Activated B cell treated with CpG ODN at 0.5 μM for 24 hours (primary cell): ENCODE measurements around the gene PRKCE. TPM values are rescaled to one million over a fixed set of nuclear protein-coding genes. Genes with fewer than 3 reads are reported as not detected.

Source experiments
- ATAC-seq: fragments of 200-7000 bp; cut with Tn5 transposase; one replicate; pipeline ENCODE4 v1.10.0; 2021; ENCODE audit warnings: low read depth, mild to moderate bottlenecking, moderate library complexity
- CTCF ChIA-PET: fragments of 350-600 bp; sonication (Branson Sonifier 250); formaldehyde crosslinking; loops from one replicate; lab custom pipeline; 2021; ENCODE audit warnings: antibody characterized with exemption; lab: Charles Lee
- POLR2A ChIA-PET: fragments of 350-600 bp; sonication (Branson Sonifier 250); formaldehyde crosslinking; loops from one replicate; lab custom pipeline; 2021; ENCODE audit warnings: antibody characterized with exemption; lab: Charles Lee
- DNase-seq: peaks from one replicate; pipeline ENCODE4 v3.0.0; 2022
- H3K27ac Mint-ChIP-seq: one replicate; pipeline ENCODE4 v1.8.0; 2020; ENCODE audit warnings: mixed read lengths
- H3K27me3 Mint-ChIP-seq: one replicate; pipeline ENCODE4 v1.8.0; 2021; ENCODE audit warnings: mixed read lengths
- H3K36me3 Mint-ChIP-seq: one replicate; pipeline ENCODE4 v1.8.0; 2021; ENCODE audit warnings: low read depth, mixed read lengths
- H3K4me1 Mint-ChIP-seq: one replicate; pipeline ENCODE4 v1.8.0; 2021; ENCODE audit warnings: mixed read lengths
- H3K4me3 Mint-ChIP-seq: one replicate; pipeline ENCODE4 v1.8.0; 2020; ENCODE audit warnings: mild to moderate bottlenecking, mixed read lengths
- H3K9me3 Mint-ChIP-seq: one replicate; pipeline ENCODE4 v1.8.0; 2020; ENCODE audit warnings: mixed read lengths
- CTCF ChIP-seq: fragments of 200-600 bp; IDR thresholded peaks from one replicate; pipeline ENCODE4 v1.8.0; 2022; ENCODE audit warnings: antibody characterized with exemption, mild to moderate bottlenecking
- intact Hi-C: fragments of 100-400 bp; cut with micrococcal nuclease; formaldehyde crosslinking; loops from one replicate; pipeline ENCODE4 v1.15.1; 2024
- total RNA-seq: library from RNA; stranded (reverse); gene quantifications from 2 replicates; pipeline ENCODE4 v1.2.3, GENCODE V29; 2022

PRKCE gene
- total RNA-seq, 1 donor from 2014 or later, result 53.8 TPM

- no peak for DNase-seq
- Mint-ChIP-seq H3K4me3 (no peak overlapping the region), H3K9me3 (no peaks in the 10 kb centered on the region), H3K27ac (no peak overlapping the region), H3K27me3 (no peaks in the 10 kb centered on the region), H3K4me1 (peaks cover 76% of the 10 kb centered on the region), H3K36me3 (peaks cover 12% of the 10 kb centered on the region)
- ChIA-PET CTCF (interaction anchor here (0.7 kb wide), 1 partner anchor 10 kb away, joined by 3 read pairs; no protein-coding TSS in a partner anchor), POLR2A (interaction anchor here (0.7 kb wide), 1 partner anchor 93 kb away, joined by 4 read pairs; no protein-coding TSS in a partner anchor)
- intact Hi-C loops, result no loop called here
- no peak for ATAC-seq
- no peak for TF ChIP-seq CTCF
These were observed 88.5 kb downstream of the PRKCE start for GRCh38 chr2:45739796-45740485.

- intact Hi-C loops, result no loop called here
- no peaks in the 10 kb centered on the region for H3K27me3 Mint-ChIP-seq
- H3K36me3 Mint-ChIP-seq, result peaks cover 12% of the 10 kb centered on the region
- DNase-seq (no peak), ATAC-seq (no peak)
- ChIA-PET CTCF (interaction anchor here (1.1 kb wide), 1 partner anchor 9 kb away, joined by 3 read pairs; no protein-coding TSS in a partner anchor), POLR2A (interaction anchor here (1.3 kb wide), 1 partner anchor 10 kb away, joined by 3 read pairs; no protein-coding TSS in a partner anchor)
- no peak overlapping the region for H3K27ac Mint-ChIP-seq
- peaks cover 71% of the 10 kb centered on the region for H3K4me1 Mint-ChIP-seq
- H3K9me3 Mint-ChIP-seq, result no peaks in the 10 kb centered on the region
- no peak overlapping the region for H3K4me3 Mint-ChIP-seq
- no peak for TF ChIP-seq CTCF
These were observed 89.8 kb downstream of the PRKCE start for GRCh38 chr2:45741161-45741850.

- DNase-seq (no peak), ATAC-seq (no peak)
- POLR2A ChIA-PET, result interaction anchor here (1.9 kb wide), 1 partner anchor 15 kb away, joined by 5 read pairs; no protein-coding TSS in a partner anchor
- Mint-ChIP-seq H3K27me3 (no peaks in the 10 kb centered on the region), H3K27ac (no peak overlapping the region), H3K4me3 (no peak overlapping the region), H3K4me1 (peaks cover 80% of the 10 kb centered on the region), H3K9me3 (peaks cover 5% of the 10 kb centered on the region), H3K36me3 (peaks cover 2% of the 10 kb centered on the region)
- CTCF ChIA-PET, result no interaction called here
- intact Hi-C loops, result no loop called here
- no peak for TF ChIP-seq CTCF
These were observed 92.3 kb downstream of the PRKCE start for GRCh38 chr2:45743531-45744396.

GRCh38 chr2:45745231-45745630 lies 93.8 kb downstream of the PRKCE start:
- H3K4me3 Mint-ChIP-seq, result no peak overlapping the region
- CTCF ChIA-PET, result no interaction called here
- no peak for TF ChIP-seq CTCF
- POLR2A ChIA-PET, result interaction anchor here (1.9 kb wide), 1 partner anchor 17 kb away, joined by 5 read pairs; no protein-coding TSS in a partner anchor
- no peaks in the 10 kb centered on the region for H3K27me3 Mint-ChIP-seq
- H3K27ac Mint-ChIP-seq, result no peak overlapping the region
- ATAC-seq, result no peak
- DNase-seq, result no peak
- peaks cover 82% of the 10 kb centered on the region for H3K4me1 Mint-ChIP-seq
- H3K9me3 Mint-ChIP-seq, result peaks cover 5% of the 10 kb centered on the region
- intact Hi-C loops, result no loop called here
- peaks cover 2% of the 10 kb centered on the region for H3K36me3 Mint-ChIP-seq
